IgD-negative memory B cell (primary cell): ENCODE results near the gene IL31RA. TPM values are rescaled to one million over a fixed set of nuclear protein-coding genes. Genes with fewer than 3 reads are reported as not detected.

Experiments used
- H3K27ac Mint-ChIP-seq, 3 donors: one replicate each; pipeline ENCODE4 v1.8.0; 2020 to 2022; ENCODE audit warnings: mild to moderate bottlenecking in 3 of 3, mixed read lengths in 3 of 3, moderate library complexity in 1 of 3
- H3K27me3 Mint-ChIP-seq: one replicate; pipeline ENCODE4 v1.8.0; 2021; ENCODE audit warnings: mixed read lengths
- H3K36me3 Mint-ChIP-seq: one replicate; pipeline ENCODE4 v1.8.0; 2020; ENCODE audit warnings: mild to moderate bottlenecking, mixed read lengths
- H3K4me1 Mint-ChIP-seq, 3 donors: one replicate each; pipeline ENCODE4 v1.8.0; 2020 to 2022; ENCODE audit warnings: mixed read lengths in 3 of 3, mild to moderate bottlenecking in 1 of 3
- H3K4me3 Mint-ChIP-seq, 4 donors: one replicate each; pipeline ENCODE4 v1.8.0; 2020 to 2022; ENCODE audit warnings: mild to moderate bottlenecking in 4 of 4, mixed read lengths in 4 of 4, moderate library complexity in 3 of 4
- H3K9me3 Mint-ChIP-seq, 3 donors: one replicate each; pipeline ENCODE4 v1.8.0; 2020 to 2021; ENCODE audit warnings: mixed read lengths in 3 of 3, mild to moderate bottlenecking in 1 of 3
- polyA plus RNA-seq: library from polyadenylated mRNA; unstranded; fragments of 300-500 nt; fragmentation: Illumina TruSeq; gene quantifications from one replicate; pipeline ENCODE4 v1.2.3, GENCODE V29; 2021

IL31RA gene
- polyA plus RNA-seq, 1 donor from 2014 or later: not detected

DNA sequence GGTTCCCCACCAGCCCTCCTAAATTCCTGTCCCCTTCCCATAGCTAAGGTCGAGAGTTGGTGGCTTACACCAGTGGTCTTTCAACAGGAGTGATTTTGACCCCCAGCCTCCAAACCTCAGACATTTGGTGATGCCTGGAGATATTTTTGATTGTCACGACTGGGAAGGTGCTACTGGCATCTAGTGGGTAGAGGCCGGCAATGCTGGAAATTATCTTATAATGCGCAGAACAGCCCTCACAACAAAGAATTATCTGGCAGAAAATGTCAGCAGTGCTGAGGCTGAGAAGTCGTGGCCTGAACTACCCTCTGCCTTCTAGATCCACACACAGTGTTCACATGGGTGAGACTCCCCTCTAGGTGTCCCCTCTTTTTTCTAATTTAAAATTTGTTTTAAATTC is 69.6 kb downstream of the IL31RA start:
- Mint-ChIP-seq H3K27me3 (peaks cover 14% of the 10 kb centered on the region), H3K9me3 (no peaks in the 10 kb centered on the region), H3K36me3 (no peaks in the 10 kb centered on the region), H3K27ac (no peak overlapping the region), H3K4me3 (no peak overlapping the region), H3K4me1 (peaks cover 10 to 13% (median 12%) of the 10 kb centered on the region in 3 donors)

DNA sequence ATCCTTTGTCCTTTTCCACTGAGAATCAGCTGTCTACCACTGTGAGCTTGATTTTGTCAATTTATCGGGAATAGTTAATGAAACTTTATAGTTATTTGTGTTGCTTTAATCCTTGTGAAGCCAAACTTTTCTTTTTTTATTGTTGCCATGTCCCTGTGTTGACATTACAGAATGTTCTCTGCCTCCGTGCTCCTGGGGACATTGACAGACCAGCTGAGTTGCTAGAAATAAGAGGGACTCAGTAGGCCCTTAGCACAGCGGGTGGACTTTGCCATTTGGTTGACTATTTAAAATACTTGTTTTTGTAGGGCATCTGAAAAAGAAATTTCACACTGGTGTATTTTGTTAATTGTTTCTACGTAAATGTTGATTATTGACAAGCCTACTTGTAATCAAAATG is 70.5 kb downstream of the IL31RA start:
- H3K4me1 Mint-ChIP-seq: peaks cover 10 to 13% (median 12%) of the 10 kb centered on the region in 3 donors
- H3K27me3 Mint-ChIP-seq: peaks cover 14% of the 10 kb centered on the region
- H3K4me3 Mint-ChIP-seq: no peak overlapping the region
- no peaks in the 10 kb centered on the region for H3K9me3 Mint-ChIP-seq
- no peak overlapping the region for H3K27ac Mint-ChIP-seq
- H3K36me3 Mint-ChIP-seq: no peaks in the 10 kb centered on the region

DNA sequence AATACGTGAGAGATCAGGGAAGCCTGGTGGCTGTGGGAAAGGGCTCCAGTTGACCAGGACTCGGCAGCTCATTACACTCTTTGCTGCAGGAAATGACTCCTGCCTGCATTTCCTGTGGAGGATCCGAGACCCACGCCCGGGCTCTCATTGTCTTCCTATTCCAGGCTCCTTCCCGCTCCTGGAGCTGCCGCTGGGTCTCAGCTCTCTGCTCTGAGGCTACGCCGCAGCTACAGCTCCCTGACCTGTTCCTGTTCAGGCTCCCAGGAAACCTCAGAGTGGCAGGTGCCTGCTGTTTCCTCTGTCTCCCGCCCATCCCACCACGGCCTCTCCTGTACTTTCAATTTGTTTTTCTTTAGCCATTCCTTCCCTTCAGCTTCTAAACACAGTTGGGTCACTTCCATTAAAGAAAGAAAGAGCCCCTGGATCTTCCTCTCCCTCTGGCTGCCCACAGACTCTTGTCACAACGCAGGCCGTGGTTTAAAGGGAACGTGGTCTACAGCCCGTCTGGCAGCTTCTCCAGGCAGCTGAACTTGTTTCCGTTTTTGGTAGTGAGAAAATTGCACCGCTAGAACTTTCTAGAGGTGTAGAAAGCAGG is 72.1 kb downstream of the IL31RA start:
- peaks cover 14% of the 10 kb centered on the region for H3K27me3 Mint-ChIP-seq
- H3K4me1 Mint-ChIP-seq: peaks cover 10 to 13% (median 11%) of the 10 kb centered on the region in 3 donors
- H3K4me3 Mint-ChIP-seq: peak overlapping the region; percentile 71 to 97 (median 82)
- no peaks in the 10 kb centered on the region for H3K36me3 Mint-ChIP-seq
- no peaks in the 10 kb centered on the region for H3K9me3 Mint-ChIP-seq
- peak overlapping the region in 1 of 3 donors; percentile 93 for H3K27ac Mint-ChIP-seq

DNA sequence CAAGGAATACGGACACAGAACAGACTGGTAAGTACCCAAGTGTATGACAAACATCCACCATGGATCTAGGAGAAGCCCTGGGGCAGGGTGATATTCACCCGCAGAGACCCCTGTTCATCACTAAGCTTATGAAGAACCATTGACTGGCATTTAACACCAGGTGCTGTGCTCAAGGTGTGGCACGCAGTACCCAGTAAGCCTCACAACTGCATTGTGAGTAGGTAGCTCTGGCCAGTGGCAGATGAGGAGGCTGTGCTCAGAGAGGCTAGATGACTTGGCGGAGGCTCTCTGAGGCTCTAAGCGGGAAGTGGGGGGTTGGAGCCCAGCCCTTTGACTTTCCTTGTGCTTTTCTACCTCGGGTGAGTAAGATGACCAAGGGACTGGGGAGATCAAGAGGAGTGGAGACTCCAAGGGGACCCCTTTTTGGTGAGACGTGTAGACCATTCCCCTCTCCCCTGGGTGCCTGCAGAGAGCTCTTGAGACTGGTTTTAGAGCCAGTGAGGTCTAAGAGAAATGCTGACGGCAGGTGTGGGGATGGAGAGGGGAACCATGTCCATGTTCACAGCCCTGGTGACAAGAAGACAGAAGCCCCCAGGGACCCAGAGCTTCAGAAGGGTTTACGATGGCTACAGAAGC is 72.8 kb downstream of the IL31RA start:
- Mint-ChIP-seq H3K4me1 (peaks cover 10 to 13% (median 11%) of the 10 kb centered on the region in 3 donors), H3K9me3 (no peaks in the 10 kb centered on the region), H3K4me3 (peak overlapping the region in 2 of 4 donors; percentile 89 to 97), H3K36me3 (no peaks in the 10 kb centered on the region), H3K27me3 (peaks cover 14% of the 10 kb centered on the region), H3K27ac (no peak overlapping the region)

DNA sequence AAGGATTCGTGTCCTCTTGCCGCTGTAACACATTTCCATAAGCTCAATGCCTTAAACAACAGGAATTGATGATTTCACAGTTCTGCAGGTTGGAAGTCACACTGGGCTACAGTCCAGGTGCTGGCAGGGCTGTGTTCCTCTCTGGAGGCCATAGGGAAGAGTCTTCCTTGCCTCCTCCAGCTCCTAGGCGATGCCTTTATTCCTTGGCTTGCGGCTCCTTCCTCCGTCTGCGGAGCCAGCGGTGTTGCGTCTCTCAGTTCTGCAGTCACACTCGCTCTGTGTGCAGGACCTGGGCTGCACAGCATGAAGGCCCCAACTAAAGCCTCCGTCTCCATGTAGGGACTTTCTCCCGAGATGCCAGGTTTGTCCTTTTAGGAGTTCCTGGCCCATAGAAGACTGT is 73.6 kb downstream of the IL31RA start:
- Mint-ChIP-seq H3K4me3 (no peak overlapping the region), H3K4me1 (peaks cover 6% of the 10 kb centered on the region in 3 donors), H3K27me3 (peaks cover 14% of the 10 kb centered on the region), H3K36me3 (no peaks in the 10 kb centered on the region), H3K9me3 (no peaks in the 10 kb centered on the region), H3K27ac (no peak overlapping the region)

DNA sequence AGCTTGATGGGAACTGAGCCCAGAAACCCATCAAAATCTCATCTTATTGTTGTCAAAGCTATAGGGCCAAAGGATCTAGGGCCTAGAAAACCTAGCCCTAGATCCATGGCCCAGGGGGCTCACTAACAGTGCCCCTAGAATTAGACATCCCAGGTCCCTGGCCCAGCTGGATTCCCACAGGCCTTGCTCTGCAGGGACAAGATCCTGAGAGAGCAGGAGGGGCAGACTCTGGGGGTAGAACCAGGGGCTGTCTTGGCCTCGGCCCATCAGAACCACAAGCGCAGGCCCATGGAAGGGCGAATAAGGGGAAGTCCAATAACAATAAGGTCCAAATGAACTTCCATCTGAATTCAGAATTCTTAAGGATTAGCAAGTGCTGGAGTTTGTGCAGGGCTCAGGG is 74.0 kb downstream of the IL31RA start:
- H3K4me3 Mint-ChIP-seq: no peak overlapping the region
- no peaks in the 10 kb centered on the region for H3K9me3 Mint-ChIP-seq
- no peak overlapping the region for H3K27ac Mint-ChIP-seq
- peaks cover 4 to 6% (median 5%) of the 10 kb centered on the region in 3 donors for H3K4me1 Mint-ChIP-seq
- H3K36me3 Mint-ChIP-seq: no peaks in the 10 kb centered on the region
- H3K27me3 Mint-ChIP-seq: peaks cover 13% of the 10 kb centered on the region

DNA sequence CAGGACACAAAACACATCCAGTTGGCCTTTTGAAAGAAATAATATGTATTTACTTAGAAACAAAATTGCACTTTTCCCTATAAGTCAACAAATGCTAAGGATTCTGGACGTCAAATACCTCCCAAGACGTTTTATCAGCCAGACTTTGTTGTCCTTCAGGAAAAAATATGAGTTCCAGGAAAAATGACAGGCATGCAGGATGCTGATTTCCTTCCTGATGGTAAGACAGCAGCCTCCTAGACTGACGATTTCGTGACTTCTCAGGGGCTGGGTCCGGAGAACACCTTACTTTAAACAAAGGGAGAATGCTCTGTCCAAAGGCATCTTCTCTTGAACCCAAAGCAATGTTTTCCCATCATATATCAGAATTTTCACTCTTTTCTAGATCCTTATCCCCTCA is 74.6 kb downstream of the IL31RA start:
- H3K36me3 Mint-ChIP-seq: no peaks in the 10 kb centered on the region

DNA sequence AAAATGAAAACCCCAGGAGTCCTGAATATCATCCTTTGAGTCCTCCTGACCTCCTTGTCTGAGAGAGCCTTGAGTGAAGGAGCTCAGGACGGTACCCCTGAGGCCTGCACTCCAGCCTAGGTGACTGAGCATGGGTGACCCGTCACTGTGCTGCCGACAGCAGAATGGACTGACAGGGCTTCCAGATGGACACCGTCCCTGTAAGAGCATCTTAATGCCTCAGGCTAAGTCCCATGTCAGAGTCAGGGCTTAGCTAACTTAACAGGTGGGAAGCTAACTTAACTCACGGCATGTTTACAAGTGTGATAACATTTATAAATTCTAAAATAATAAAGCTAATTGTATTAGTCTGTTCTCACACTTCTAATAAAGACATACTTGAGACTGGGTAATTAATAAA is 75.3 kb downstream of the IL31RA start:
- Mint-ChIP-seq H3K27ac (no peak overlapping the region), H3K9me3 (no peaks in the 10 kb centered on the region), H3K4me3 (no peak overlapping the region), H3K27me3 (peaks cover 15% of the 10 kb centered on the region), H3K4me1 (peaks cover 4 to 6% (median 5%) of the 10 kb centered on the region in 3 donors), H3K36me3 (no peaks in the 10 kb centered on the region)

More for the DNA sequence above, 74.6 kb downstream of the IL31RA start:
- no peak overlapping the region for H3K4me3 Mint-ChIP-seq
- H3K9me3 Mint-ChIP-seq: no peaks in the 10 kb centered on the region
- H3K4me1 Mint-ChIP-seq: peaks cover 4 to 6% (median 5%) of the 10 kb centered on the region in 3 donors
- peaks cover 12% of the 10 kb centered on the region for H3K27me3 Mint-ChIP-seq
- H3K27ac Mint-ChIP-seq: no peak overlapping the region

DNA sequence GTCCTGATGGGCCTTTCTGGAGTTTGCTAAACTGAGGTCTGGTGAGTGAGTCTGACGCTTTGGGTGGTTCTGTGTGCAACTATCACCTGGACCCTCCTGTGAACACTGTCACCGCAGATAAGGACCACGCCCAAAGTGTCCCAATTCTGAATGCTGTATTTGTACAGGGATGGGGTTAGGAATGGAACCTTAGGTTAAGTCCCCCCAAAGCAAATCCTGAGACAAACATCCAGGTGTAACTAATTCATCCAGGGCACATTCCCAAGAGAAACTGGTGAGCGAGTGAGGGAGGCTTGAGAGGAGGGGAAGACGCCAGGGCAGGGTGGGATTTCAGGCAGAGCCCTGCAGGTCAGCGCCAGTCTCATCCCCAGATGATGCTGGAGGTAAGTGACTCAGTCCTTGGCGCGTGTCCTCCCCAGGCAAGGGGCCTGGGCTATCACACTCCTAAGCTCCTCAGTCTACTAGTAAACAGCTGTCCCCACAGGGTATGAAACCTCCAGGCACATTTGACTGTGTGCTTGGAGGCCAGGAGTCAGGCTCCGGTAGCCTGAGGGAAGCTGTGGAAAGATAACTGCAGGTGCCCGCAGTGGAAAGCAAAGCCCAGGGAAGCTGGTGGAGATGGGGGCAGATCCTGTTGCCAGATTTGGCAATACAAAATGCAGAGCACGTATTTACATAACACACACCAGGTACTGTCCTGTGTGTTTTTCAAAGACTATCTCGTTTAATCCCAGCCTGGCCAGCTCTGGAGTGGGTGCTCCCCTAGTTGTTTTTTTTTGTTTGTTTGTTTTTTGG is 76.9 kb downstream of the IL31RA start:
- H3K4me1 Mint-ChIP-seq: peaks cover 3 to 5% (median 4%) of the 10 kb centered on the region in 3 donors

DNA sequence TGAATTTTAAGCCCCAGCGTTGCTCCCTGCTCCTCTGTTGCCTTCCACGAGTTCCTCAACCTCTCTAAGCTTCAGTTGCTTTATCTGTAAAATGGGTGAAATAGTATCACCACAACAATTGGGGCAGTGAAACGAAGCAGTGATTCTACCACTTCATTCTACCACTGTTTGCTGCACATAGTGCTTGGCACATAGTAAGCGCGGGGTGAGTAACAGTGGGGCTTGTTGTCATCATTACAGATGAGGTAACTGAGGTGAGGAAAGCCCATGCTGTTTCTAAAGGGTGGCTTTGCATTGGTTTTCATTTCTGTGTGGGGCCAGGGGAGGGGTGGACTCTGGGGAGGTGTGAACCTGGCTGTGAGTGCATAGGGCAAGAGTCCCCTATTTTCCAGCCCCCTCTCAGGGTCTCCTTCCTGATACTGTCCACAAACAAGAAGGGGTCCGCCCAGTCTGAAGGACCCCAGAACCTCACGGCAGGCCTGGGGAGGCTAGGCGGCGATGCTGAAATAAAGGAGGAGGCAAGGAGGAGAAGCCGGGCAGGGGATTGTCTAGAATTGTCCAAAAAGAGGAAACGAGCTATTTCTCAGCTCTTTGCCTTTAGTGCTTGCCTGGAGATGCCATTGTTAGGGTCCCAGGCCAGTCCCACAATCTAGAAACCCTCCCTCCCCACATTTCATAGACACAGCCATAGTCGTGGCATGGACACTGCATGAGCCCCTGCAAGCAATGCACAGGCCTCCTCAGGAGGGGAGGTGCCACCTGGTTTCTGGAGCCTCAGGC is 78.1 kb downstream of the IL31RA start:
- H3K9me3 Mint-ChIP-seq: no peaks in the 10 kb centered on the region
- no peaks in the 10 kb centered on the region for H3K4me1 Mint-ChIP-seq
- peaks cover 6% of the 10 kb centered on the region for H3K27me3 Mint-ChIP-seq
- no peak overlapping the region for H3K4me3 Mint-ChIP-seq
- H3K27ac Mint-ChIP-seq: no peak overlapping the region
- H3K36me3 Mint-ChIP-seq: no peaks in the 10 kb centered on the region

More for the DNA sequence above, 76.9 kb downstream of the IL31RA start:
- H3K36me3 Mint-ChIP-seq: no peaks in the 10 kb centered on the region
- H3K9me3 Mint-ChIP-seq: no peaks in the 10 kb centered on the region
- H3K27ac Mint-ChIP-seq: no peak overlapping the region
- H3K4me3 Mint-ChIP-seq: no peak overlapping the region
- H3K27me3 Mint-ChIP-seq: peaks cover 15% of the 10 kb centered on the region

DNA sequence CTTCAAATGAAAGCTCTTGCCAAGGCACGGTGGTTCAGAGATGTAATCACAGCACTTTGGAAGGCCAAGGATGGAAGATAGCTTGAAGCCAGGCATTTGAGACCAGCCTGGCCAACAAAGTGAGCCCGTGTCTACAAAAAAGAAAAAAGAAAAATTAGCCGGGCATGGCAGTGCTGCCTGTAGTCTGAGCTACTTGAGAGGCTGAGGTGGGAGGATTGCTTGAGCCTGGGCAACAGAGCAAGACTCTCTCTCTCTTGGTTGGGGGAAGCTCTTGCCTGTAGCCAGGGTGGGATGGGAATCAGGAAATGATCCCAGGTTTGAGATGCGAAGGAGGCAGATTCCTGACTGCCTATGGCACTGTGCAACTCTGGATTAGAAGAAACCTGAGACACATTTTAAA is 81.5 kb downstream of the IL31RA start:
- no peak overlapping the region for H3K27ac Mint-ChIP-seq
- H3K27me3 Mint-ChIP-seq: peaks cover 3% of the 10 kb centered on the region
- no peaks in the 10 kb centered on the region for H3K36me3 Mint-ChIP-seq
- no peak overlapping the region for H3K4me3 Mint-ChIP-seq
- no peaks in the 10 kb centered on the region for H3K4me1 Mint-ChIP-seq
- H3K9me3 Mint-ChIP-seq: no peaks in the 10 kb centered on the region

DNA sequence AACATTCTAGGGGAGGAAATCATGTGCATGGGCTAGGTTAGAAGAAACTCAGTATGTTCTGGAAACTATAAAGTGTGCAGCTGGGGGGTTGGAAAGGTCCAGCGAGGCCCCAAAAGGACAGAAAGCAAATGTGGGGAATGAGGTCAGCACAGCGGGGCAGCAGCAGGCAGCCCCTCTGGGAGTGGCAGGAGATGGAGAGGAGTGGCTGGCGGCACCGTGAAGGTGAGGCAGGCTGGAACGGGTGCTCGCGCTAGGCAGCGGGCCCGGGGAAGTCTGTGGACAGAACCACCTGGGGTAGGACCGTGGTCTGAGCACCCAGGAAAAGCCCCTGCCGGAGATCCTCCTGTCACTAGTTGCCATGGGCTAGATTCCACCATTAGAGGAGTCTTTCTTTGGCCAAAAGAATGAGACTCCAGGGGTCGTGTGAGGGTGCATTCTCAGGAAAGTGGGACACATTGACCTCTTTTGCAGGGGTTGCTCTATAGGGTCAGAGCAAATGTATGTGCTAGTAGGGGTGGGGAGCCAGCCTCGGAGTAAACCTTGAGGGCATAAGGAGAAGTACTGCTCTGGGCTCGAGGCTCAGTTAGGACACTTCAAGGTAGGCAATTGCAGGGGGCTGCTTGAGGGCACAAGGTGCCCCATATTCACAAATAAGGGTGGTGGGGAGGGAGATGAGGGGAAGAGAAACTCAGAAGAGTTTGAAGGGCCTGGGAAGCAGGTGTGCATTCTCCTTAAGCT is 82.4 kb downstream of the IL31RA start:
- Mint-ChIP-seq H3K27ac (peak overlapping the region in 1 of 3 donors; percentile 68), H3K4me1 (no peaks in the 10 kb centered on the region), H3K4me3 (no peak overlapping the region), H3K36me3 (peaks cover 1% of the 10 kb centered on the region), H3K9me3 (no peaks in the 10 kb centered on the region), H3K27me3 (peaks cover 3% of the 10 kb centered on the region)

DNA sequence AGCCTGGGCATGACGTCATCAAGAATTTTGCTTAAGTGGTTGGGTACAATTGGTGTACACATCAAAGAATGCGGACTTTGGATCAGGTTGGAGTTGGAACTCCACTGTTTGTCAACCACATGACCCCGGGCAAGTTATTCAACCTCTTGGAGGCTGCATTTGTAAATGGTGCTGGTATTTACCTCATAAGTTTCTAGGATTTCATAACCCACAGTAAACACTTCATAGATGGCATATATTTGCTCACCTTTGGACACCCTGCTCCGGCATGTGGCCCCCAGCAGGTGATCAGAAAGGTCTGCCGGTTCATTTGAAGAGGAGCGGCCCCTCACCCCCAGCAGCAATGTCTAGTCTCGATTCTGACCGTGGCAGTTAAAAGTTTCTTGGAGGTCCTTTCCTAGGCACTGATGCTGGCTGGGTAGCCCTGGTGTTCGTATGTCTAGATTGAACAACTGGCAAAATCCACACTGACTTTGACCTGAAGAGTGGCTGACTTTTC is 83.0 kb downstream of the IL31RA start:
- H3K27me3 Mint-ChIP-seq: peaks cover 3% of the 10 kb centered on the region
- H3K4me1 Mint-ChIP-seq: no peaks in the 10 kb centered on the region
- no peak overlapping the region for H3K27ac Mint-ChIP-seq
- peaks cover 1% of the 10 kb centered on the region for H3K36me3 Mint-ChIP-seq
- no peaks in the 10 kb centered on the region for H3K9me3 Mint-ChIP-seq
- H3K4me3 Mint-ChIP-seq: no peak overlapping the region

DNA sequence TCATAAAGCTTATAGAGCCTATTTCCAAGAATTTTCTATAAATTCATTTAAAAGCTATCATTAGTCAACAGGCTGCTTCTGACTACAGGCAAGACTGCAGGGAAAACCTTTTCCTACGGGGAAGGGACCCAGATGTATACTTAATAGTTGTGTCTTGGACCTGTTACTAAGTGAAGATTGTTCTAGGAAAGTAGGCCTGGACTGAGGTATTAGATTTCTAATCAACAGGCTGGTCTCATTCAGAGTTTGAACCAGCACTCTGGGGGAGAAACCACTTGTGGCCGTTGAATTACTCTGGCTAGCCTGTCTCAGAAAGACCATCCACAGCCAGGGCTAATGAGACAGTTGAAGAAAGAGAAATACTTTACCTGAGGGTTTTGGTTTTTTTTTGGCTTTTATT is 83.6 kb downstream of the IL31RA start:
- Mint-ChIP-seq H3K9me3 (no peaks in the 10 kb centered on the region), H3K27ac (no peak overlapping the region), H3K36me3 (peaks cover 1% of the 10 kb centered on the region), H3K4me1 (no peaks in the 10 kb centered on the region), H3K27me3 (peaks cover 3% of the 10 kb centered on the region), H3K4me3 (no peak overlapping the region)
